Panc1 (cell line): ENCODE results near the gene MEIS3.

Experiments used
- CTCF ChIP-seq: fragments of 450-650 bp; IDR thresholded peaks from 2 replicates; pipeline ENCODE4 v1.5.1; 2017; ENCODE audit warnings: mild to moderate bottlenecking
- POLR2AphosphoS5 ChIP-seq: IDR thresholded peaks from 2 replicates; pipeline ENCODE4 v1.6.1; 2012; ENCODE audit warnings: mild to moderate bottlenecking, low read depth, low read length, moderate library complexity

DNA sequence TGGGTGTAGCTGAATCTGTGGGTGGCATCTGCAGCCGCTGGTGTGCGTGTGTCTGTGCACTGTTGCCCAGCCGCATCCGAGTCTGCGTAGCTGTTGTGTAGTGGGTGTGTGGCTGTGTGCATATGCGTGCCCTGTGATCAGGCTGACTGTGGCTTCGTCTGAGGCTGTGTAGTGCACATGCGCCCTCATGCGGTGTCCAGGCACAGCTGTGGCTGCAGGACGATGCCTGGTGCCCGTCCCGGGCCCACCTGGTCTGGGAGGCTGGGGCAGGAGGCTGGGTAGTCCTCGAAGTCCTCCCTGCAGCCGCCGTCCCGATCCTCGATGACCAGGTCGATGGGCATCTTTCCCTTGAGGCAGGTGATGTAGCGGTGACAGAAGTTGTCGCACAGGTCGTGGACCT lies 4.9 kb downstream of the MEIS3 start:
- TF ChIP-seq CTCF (peak; percentile 75; the same call in 1 of the 2 replicates), POLR2AphosphoS5 (no peak)
